Inflammatory macrophage treated with lipopolysaccharide for 1 hour (primary cell): ENCODE data around the gene RIPOR3.
A peak's percentile ranks its signal among the peaks of the same experiment; 100 is the strongest.
"Not testable (repeated sequence)": the region's sequence is repeated elsewhere in the genome, so short reads cannot be mapped to it uniquely, and the experiment has no call there.

Experiments used
- DNase-seq, 2 donors: peaks; one replicate each; pipeline ENCODE4 v3.0.0-alpha.2; 2020 to 2022

Gene RIPOR3

DNA sequence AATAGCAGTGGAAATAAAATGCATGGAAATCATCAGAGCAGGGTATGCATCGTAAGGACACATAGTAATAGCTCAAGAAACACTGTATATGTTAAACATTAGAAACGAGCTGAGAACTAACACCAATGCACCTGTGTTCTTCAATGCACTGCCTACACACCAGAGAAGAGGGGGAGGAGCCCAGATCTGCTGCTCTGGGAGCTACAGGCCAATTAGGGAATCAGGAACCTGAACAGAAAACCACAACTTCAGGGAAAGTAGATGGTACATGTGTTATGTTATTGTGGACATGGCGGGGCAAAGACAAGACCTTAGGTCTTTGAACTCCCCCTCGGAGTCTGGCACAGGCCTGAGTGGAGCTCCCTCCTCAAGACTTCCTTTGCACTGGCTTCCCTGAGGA, 39.7 kb downstream of the RIPOR3 start:
- no peak for DNase-seq

- no peak for DNase-seq
These were observed 41.8 kb downstream of the RIPOR3 start for GRCh38 chr20:50649590-50649989.

- no peak for DNase-seq
These were observed 42.7 kb downstream of the RIPOR3 start for GRCh38 chr20:50648651-50649050.

- no peak for DNase-seq
These were observed 44.8 kb downstream of the RIPOR3 start for GRCh38 chr20:50646483-50646996.

DNA sequence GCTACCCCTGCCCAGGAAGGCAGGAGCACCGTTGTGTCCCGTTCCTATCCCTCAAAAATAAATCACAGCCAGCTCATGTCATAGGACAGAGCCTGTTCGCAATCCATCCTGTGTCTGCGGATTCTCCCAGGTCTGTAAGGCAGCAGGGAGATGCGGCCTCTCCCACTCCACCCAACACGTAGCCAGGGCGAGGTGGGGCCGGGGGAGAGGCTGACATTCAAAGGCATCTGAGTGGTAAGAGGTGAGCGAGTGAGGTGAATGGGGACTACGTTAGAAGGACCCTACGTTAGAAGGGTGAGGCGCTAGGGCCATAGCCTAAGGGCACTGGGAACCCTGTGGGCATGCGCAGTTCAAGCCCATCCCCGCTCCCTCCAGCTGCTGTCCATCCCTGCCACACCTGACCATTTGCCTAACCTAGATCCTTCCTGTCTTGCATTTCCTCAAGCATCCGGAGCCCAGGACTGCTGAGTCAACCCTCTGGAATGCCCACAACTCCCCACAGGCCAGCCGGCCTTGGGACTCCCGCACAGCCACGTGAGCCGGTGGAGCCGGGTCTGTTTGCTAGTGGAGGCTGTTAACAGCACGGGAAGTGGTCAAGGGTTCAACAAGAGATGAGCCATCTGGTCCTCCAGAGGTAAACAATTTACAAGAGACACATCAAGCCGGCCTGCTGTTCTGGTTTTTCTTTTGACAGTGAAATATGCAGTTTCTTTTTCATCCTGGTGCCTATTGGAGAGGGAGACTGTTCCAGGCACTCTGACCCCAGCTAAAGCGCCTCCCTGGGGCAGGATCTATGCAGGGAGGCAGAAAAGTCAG, 45.9 kb downstream of the RIPOR3 start:
- DNase-seq: no peak

- DNase-seq: no peak
These were observed 49.0 kb downstream of the RIPOR3 start for GRCh38 chr20:50642288-50642803.

- DNase-seq: not testable (repeated sequence)
These were observed 49.6 kb downstream of the RIPOR3 start for GRCh38 chr20:50641625-50642287.

GRCh38 chr20:50639971-50640711, 51.2 kb downstream of the RIPOR3 start:
- DNase-seq: not testable (repeated sequence)

- DNase-seq: not testable (repeated sequence)
These were observed 53.1 kb downstream of the RIPOR3 start for GRCh38 chr20:50638015-50638847.

- no peak for DNase-seq
These were observed 54.5 kb downstream of the RIPOR3 start for GRCh38 chr20:50636601-50637540.

GRCh38 chr20:50635676-50636600, 55.4 kb downstream of the RIPOR3 start:
- DNase-seq: peak in 1 of 2 donors; percentile 80

DNA sequence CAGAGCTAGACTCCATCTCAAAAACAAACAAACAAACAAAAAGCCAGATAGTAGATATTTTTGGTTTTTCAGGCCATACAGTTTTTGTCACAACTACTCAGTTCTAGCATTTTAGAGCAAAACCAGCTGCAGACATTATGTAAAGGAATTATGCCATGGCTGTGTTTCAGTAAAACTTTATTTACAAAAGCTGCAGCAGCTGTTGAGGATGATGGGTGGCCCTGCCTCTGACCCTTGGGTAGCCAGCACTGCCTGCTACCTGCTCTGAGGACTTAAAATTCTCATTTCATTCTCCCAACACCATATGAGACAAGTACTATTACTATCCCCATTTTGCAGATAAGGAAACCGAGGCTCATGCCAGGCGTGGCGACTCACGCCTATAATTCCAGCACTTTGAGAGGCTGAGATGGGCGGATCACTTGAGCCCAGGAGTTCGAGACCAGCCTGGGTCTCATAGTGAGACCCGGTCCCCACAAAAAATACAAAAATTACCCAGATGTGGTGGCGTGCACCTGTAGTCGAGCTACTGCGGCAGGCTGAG, 56.3 kb downstream of the RIPOR3 start:
- DNase-seq: no peak

GRCh38 chr20:50634191-50634590, 57.2 kb downstream of the RIPOR3 start:
- no peak for DNase-seq

- no peak for DNase-seq
These were observed 58.0 kb downstream of the RIPOR3 start for GRCh38 chr20:50633361-50633760.

GRCh38 chr20:50632701-50633100, 58.6 kb downstream of the RIPOR3 start:
- no peak for DNase-seq

DNA sequence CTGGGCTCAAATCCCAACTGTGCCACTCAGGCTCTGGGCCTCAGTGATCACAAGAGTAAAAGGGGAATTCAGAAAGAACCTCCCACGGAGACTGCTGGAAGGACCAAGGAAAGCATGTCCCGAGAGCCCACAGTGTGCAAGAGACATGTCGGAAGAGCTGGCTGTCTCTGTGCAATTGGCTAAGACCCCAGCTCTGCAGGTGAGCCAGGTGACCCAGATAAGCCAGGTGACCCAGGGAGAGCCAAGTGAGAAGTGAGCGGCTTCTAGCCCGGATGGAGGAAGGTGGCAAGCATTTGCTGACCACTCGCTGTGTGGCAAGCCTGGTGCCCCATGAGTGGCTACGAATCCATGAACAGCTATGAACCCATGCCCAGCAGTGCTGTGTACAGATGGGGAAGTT, 59.1 kb downstream of the RIPOR3 start:
- no peak for DNase-seq

DNA sequence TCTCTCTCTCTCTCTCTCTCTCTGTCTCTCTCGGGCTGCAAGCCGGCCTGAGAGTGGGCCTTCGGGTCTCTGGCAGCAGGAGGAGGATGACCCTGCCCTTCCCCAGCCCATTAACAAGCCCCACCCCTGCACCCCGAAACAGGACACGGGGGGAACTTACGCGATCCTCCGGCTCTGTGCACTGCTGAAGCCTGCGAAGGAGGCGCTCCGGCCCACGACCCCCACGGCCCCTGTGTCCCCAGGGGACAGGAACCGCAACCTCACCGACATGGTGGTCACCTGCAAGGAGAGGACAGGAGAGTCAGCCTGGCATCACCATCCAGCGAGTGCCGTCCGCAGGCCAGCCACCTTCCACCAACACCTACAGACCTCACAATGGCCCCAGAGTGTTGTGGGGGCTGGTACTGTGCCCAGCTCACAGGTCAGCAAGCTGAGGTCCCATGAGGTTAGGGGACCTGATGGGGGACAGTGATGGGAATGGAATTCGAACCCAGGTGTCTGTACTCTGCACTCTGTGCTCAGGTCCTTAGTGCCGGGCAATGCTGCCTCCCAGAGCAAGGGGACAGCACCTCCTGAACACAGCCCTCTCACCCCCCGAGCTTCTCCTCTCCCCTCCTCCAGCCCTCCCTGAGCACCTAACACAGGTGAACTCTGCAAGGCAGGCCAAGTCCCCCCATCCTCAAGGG, 60.6 kb downstream of the RIPOR3 start:
- no peak for DNase-seq

GRCh38 chr20:50629670-50630045, 61.7 kb downstream of the RIPOR3 start:
- DNase-seq: no peak
